HG03175 (cell line): ENCODE results near the gene ZPBP.
"Not testable (repeated sequence)": the region's sequence is repeated elsewhere in the genome, so short reads cannot be mapped to it uniquely, and the experiment has no call there.

Experiments used
- ATAC-seq: cut with Tn5 transposase; IDR thresholded peaks from one replicate; pipeline ENCODE4 v1.9.1; 2021; ENCODE audit warnings: mild to moderate bottlenecking, moderate library complexity; ENCODE audit not compliant: unreplicated experiment

ZPBP gene

GRCh38 chr7:50047716-50048115, 45.3 kb downstream of the ZPBP start:
- no peak for ATAC-seq

- not testable (repeated sequence) for ATAC-seq
These were observed 51.9 kb downstream of the ZPBP start for GRCh38 chr7:50041165-50041564.

GRCh38 chr7:50037086-50037485, 56.0 kb downstream of the ZPBP start:
- no peak for ATAC-seq

- ATAC-seq = no peak
These were observed 70.1 kb downstream of the ZPBP start for GRCh38 chr7:50022991-50023390.

- no peak for ATAC-seq
These were observed 70.6 kb downstream of the ZPBP start for GRCh38 chr7:50022451-50022850.

GRCh38 chr7:49995681-49996080, 97.4 kb downstream of the ZPBP start:
- no peak for ATAC-seq

GRCh38 chr7:49986191-49986590, 106.9 kb downstream of the ZPBP start:
- no peak for ATAC-seq

GRCh38 chr7:49980465-49980864, 112.6 kb downstream of the ZPBP start:
- no peak for ATAC-seq

- ATAC-seq = no peak
These were observed 116.8 kb downstream of the ZPBP start for GRCh38 chr7:49976238-49976637.

GRCh38 chr7:49974035-49974434, 119.0 kb downstream of the ZPBP start:
- no peak for ATAC-seq

GRCh38 chr7:49937608-49938007, 155.4 kb downstream of the ZPBP start:
- ATAC-seq = no peak

- ATAC-seq = no peak
These were observed 161.4 kb downstream of the ZPBP start for GRCh38 chr7:49931627-49932026.

GRCh38 chr7:49928787-49929186, 164.3 kb downstream of the ZPBP start:
- no peak for ATAC-seq

- ATAC-seq = no peak
These were observed 165.4 kb downstream of the ZPBP start for GRCh38 chr7:49927631-49928030.

- no peak for ATAC-seq
These were observed 166.3 kb downstream of the ZPBP start for GRCh38 chr7:49926720-49927119.

- ATAC-seq = no peak
These were observed 181.1 kb downstream of the ZPBP start for GRCh38 chr7:49911909-49912308.

- ATAC-seq = no peak
These were observed 198.5 kb downstream of the ZPBP start for GRCh38 chr7:49894543-49894942.

GRCh38 chr7:49893131-49893530, 199.9 kb downstream of the ZPBP start:
- no peak for ATAC-seq

- no peak for ATAC-seq
These were observed 200.6 kb downstream of the ZPBP start for GRCh38 chr7:49892481-49892880.
